GM12878 (cell line): Measurements from ENCODE around the gene DIP2A.

Experiments
- BCL3 ChIP-seq: IDR thresholded peaks from 2 replicates; pipeline ENCODE4 v1.6.1; 2011; ENCODE audit warnings: borderline replicate concordance, low read depth, mild to moderate bottlenecking, moderate library complexity, low read length; ENCODE audit not compliant: insufficient read depth, poor library complexity, severe bottlenecking
- BHLHE40 ChIP-seq, 2 experiments: fragments of 450-650 bp in 1 of 2; IDR thresholded peaks; 2 replicates each; pipeline ENCODE4 v1.6.1; 2011 to 2017; ENCODE audit warnings: low read depth in 2 of 2, borderline replicate concordance in 1 of 2, improper control_type of control experiment in 1 of 2, low read length in 1 of 2, mild to moderate bottlenecking in 1 of 2
- CTCF ChIP-seq, 3 experiments: IDR thresholded peaks in 2 of 3; conservative IDR thresholded peaks in 1 of 3; 2 replicates each; pipeline ENCODE4 v1.5.1; 2011; ENCODE audit warnings: low read depth in 3 of 3, low read length in 3 of 3, mild to moderate bottlenecking in 3 of 3, control low read depth in 2 of 3, moderate library complexity in 2 of 3, inconsistent platforms in 1 of 3, mixed read lengths in 1 of 3; ENCODE audit not compliant: control insufficient read depth in 2 of 3, insufficient read depth in 1 of 3; ENCODE audit errors: extremely low read depth in 1 of 3
- EP300 ChIP-seq, 2 experiments: fragments of 150-350 bp in 1 of 2; IDR thresholded peaks; 2 replicates each; pipeline ENCODE4 v1.6.1; 2011 to 2012; ENCODE audit warnings: low read depth in 2 of 2, low read length in 2 of 2, borderline replicate concordance in 1 of 2, improper control_type of control experiment in 1 of 2, inconsistent platforms in 1 of 2; ENCODE audit not compliant: control insufficient read depth in 1 of 2
- ESRRA ChIP-seq: IDR thresholded peaks from 2 replicates; pipeline ENCODE4 v1.6.1; 2012; ENCODE audit warnings: mild to moderate bottlenecking, low read length, improper control_type of control experiment
- MLLT1 ChIP-seq: fragments of 450-650 bp; IDR thresholded peaks from 2 replicates; pipeline ENCODE4 v1.6.1; 2016; ENCODE audit warnings: mild to moderate bottlenecking
- NFXL1 ChIP-seq: fragments of 450-650 bp; IDR thresholded peaks from 2 replicates; pipeline ENCODE4 v1.6.1; 2017; ENCODE audit warnings: antibody characterized with exemption, mild to moderate bottlenecking, borderline replicate concordance
- SUZ12 ChIP-seq: fragments of 200-600 bp; sonication (generic); IDR thresholded peaks from one replicate; pipeline ENCODE4 v1.6.1; 2018; ENCODE audit warnings: antibody characterized with exemption, mild to moderate bottlenecking; ENCODE audit not compliant: unreplicated experiment

- TF ChIP-seq SUZ12 (no peak), CTCF (IDR thresholded peaks at IDR 0.05 in 2 of 3, conservative IDR thresholded peaks at IDR 0.05 in 1 of 3; ENCODE audit: control insufficient read depth in 2 of 3, extremely low read depth in 1 of 3, insufficient read depth in 1 of 3, low read depth in 3 of 3, low read length in 3 of 3) (no peak), BHLHE40 (IDR thresholded peaks at IDR 0.05; ENCODE audit: borderline replicate concordance in 1 of 2, low read depth in 2 of 2, low read length in 1 of 2) (no peak), ESRRA (no peak), NFXL1 (no peak), BCL3 (no peak), EP300 (IDR thresholded peaks at IDR 0.05; ENCODE audit: borderline replicate concordance in 1 of 2, control insufficient read depth in 1 of 2, low read depth in 2 of 2, low read length in 2 of 2) (no peak), MLLT1 (no peak)
Observed at GRCh38 chr21:46604329-46604974, 145.8 kb downstream of the DIP2A start.
